HL-60 (cell line): ENCODE results near the gene ASGR1.

Experiments used
- CTCF ChIP-seq: IDR thresholded peaks from one replicate; pipeline ENCODE4 v1.5.1; 2011; ENCODE audit warnings: low read length, control low read depth, inconsistent platforms; ENCODE audit not compliant: insufficient read depth
- POLR2AphosphoS5 ChIP-seq: IDR thresholded peaks from 2 replicates; pipeline ENCODE4 v1.6.1; 2012; ENCODE audit warnings: low read depth
- REST ChIP-seq: IDR thresholded peaks from 2 replicates; pipeline ENCODE4 v1.6.1; 2012; ENCODE audit warnings: low read depth; ENCODE audit not compliant: insufficient replicate concordance

DNA sequence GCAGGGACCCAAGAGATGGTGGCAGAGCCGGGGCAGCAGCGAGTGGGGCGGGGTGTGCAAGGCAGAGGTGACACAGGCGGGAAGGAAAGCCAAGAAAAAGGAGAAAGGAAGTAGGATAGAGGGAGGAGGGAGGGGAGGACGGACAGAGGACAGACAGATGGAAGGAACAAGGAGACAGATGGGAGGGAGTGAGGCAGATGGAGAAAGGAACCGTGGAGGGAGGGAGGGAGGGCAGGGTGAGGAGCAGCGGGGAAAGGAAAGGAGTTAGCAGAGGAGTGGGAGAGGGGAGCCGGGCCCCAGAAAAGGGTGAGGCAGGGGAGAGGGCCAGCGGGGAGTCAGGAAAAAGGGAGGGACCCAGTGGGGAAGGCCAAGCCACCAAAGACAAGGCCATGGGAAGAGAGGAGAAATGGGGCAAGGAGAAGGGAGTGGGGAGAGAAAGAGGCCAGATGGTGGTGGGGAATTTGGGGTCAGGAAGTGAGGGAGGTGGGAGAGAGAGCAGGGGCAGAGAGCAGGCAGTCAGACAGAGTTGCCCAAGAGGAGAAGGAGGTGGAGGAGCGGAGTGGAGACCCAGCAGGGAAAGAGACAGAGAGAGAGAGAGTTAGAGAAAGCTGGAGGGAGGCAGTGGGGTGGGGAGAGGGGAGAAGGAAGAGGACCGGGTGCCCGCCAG lies 13.2 kb upstream of the ASGR1 start:
- TF ChIP-seq CTCF = no peak
- no peak for TF ChIP-seq POLR2AphosphoS5
- TF ChIP-seq REST = no peak
